GM23338 (cell line): Measurements from ENCODE around the gene ERO1B. TPM values are rescaled to one million over a fixed set of nuclear protein-coding genes. Genes with fewer than 3 reads are reported as not detected.
A peak's percentile ranks its signal among the peaks of the same experiment; 100 is the strongest.

ENCODE experiments used
- ATAC-seq: fragments of 200-7000 bp; cut with Tn5 transposase; 3 replicates; pipeline ENCODE4 v1.9.1; 2020
- DNase-seq: peaks from one replicate; pipeline ENCODE4 v3.0.0-alpha.2; 2015; ENCODE audit warnings: low spot score
- H2AFZ ChIP-seq: fragments of 200-600 bp; sonication (generic); 2 replicates; pipeline ENCODE4 v1.8.0; 2016; ENCODE audit warnings: antibody characterized with exemption, mild to moderate bottlenecking, moderate library complexity
- H3F3A ChIP-seq: fragments of 200-600 bp; sonication (generic); replicated peaks from 2 replicates; pipeline ENCODE4 v1.8.0; 2017; ENCODE audit warnings: antibody characterized with exemption, mixed run types, low read depth
- H3K27ac ChIP-seq: fragments of 200-600 bp; sonication (generic); 2 replicates; pipeline ENCODE4 v1.6.1; 2016; ENCODE audit warnings: low read depth
- H3K27me3 ChIP-seq: fragments of 200-600 bp; sonication (generic); 2 replicates; pipeline ENCODE4 v1.8.0; 2016; ENCODE audit warnings: mild to moderate bottlenecking, mixed run types, moderate library complexity; ENCODE audit not compliant: insufficient read depth
- H3K36me3 ChIP-seq: fragments of 200-600 bp; sonication (generic); 2 replicates; pipeline ENCODE4 v1.8.0; 2016; ENCODE audit warnings: mild to moderate bottlenecking; ENCODE audit not compliant: insufficient read depth
- H3K4me1 ChIP-seq: fragments of 200-600 bp; sonication (generic); 2 replicates; pipeline ENCODE4 v1.8.0; 2016; ENCODE audit warnings: mild to moderate bottlenecking, moderate library complexity; ENCODE audit not compliant: insufficient read depth
- H3K4me2 ChIP-seq: fragments of 200-600 bp; sonication (generic); 2 replicates; pipeline ENCODE4 v1.7.1; 2017; ENCODE audit warnings: mixed run types
- H3K4me3 ChIP-seq: fragments of 200-600 bp; sonication (generic); 2 replicates; pipeline ENCODE4 v1.6.1; 2016; ENCODE audit warnings: mixed run types
- H3K79me2 ChIP-seq: fragments of 200-600 bp; sonication (generic); replicated peaks from 2 replicates; pipeline ENCODE4 v1.8.0; 2017; ENCODE audit warnings: mild to moderate bottlenecking; ENCODE audit not compliant: insufficient read depth
- H3K9me2 ChIP-seq: fragments of 200-600 bp; sonication (generic); 2 replicates; pipeline ENCODE4 v1.8.0; 2017; ENCODE audit not compliant: insufficient read depth
- H4K20me1 ChIP-seq: fragments of 200-600 bp; sonication (generic); replicated peaks from 2 replicates; pipeline ENCODE4 v1.8.0; 2017; ENCODE audit warnings: mild to moderate bottlenecking; ENCODE audit not compliant: insufficient read depth
- H3K27ac Mint-ChIP-seq: 2 replicates; pipeline ENCODE4 v1.8.0; 2020; ENCODE audit warnings: inconsistent platforms, mild to moderate bottlenecking, moderate library complexity, mixed read lengths
- H3K27me3 Mint-ChIP-seq: 3 replicates; pipeline ENCODE4 v1.8.0; 2022; ENCODE audit warnings: low read depth, mild to moderate bottlenecking, moderate library complexity, mixed read lengths, inconsistent platforms; ENCODE audit not compliant: insufficient read depth, poor library complexity
- H3K36me3 Mint-ChIP-seq: 3 replicates; pipeline ENCODE4 v1.8.0; 2021; ENCODE audit warnings: low read depth, mild to moderate bottlenecking, inconsistent platforms, moderate library complexity, mixed read lengths
- H3K4me1 Mint-ChIP-seq: 3 replicates; pipeline ENCODE4 v1.8.0; 2020; ENCODE audit warnings: mild to moderate bottlenecking, inconsistent platforms, mixed read lengths
- H3K4me3 Mint-ChIP-seq: 3 replicates; pipeline ENCODE4 v1.8.0; 2021; ENCODE audit warnings: moderate library complexity, mild to moderate bottlenecking, inconsistent platforms, mixed read lengths
- H3K9me3 Mint-ChIP-seq: 3 replicates; pipeline ENCODE4 v1.8.0; 2020; ENCODE audit warnings: moderate library complexity, mild to moderate bottlenecking, inconsistent platforms, mixed read lengths
- CREB1 ChIP-seq: fragments of 250-450 bp; sonication (Bioruptor Pico); IDR thresholded peaks from 2 replicates; pipeline ENCODE4 v1.5.0; 2020; ENCODE audit warnings: low read depth, mild to moderate bottlenecking, moderate library complexity
- EZH2phosphoT487 ChIP-seq: fragments of 200-600 bp; sonication (generic); IDR thresholded peaks from one replicate; pipeline ENCODE4 v1.8.1; 2018; ENCODE audit warnings: antibody characterized with exemption; ENCODE audit not compliant: unreplicated experiment
- JUNB ChIP-seq: IDR thresholded peaks from one replicate; pipeline ENCODE4 v1.6.1; 2016; ENCODE audit warnings: antibody characterized with exemption; ENCODE audit not compliant: unreplicated experiment
- STAT1 ChIP-seq: IDR thresholded peaks from one replicate; pipeline ENCODE4 v1.6.1; 2016; ENCODE audit warnings: antibody characterized with exemption; ENCODE audit not compliant: unreplicated experiment
- ZNF114 ChIP-seq: fragments of 250-450 bp; sonication (Bioruptor Pico); IDR thresholded peaks from 2 replicates; pipeline ENCODE4 v1.5.0; 2020; ENCODE audit warnings: mild to moderate bottlenecking, moderate library complexity
- ZNF331 ChIP-seq: fragments of 250-450 bp; sonication (Bioruptor Pico); IDR thresholded peaks from 2 replicates; pipeline ENCODE4 v1.5.0; 2020; ENCODE audit warnings: low read depth, mild to moderate bottlenecking, moderate library complexity
- polyA plus RNA-seq: library from polyadenylated mRNA; unstranded; fragments of >200 nt; fragmentation: Nextera tagmentation; extraction: Ambion mirVana; gene quantifications from 2 replicates; pipeline ENCODE4 v1.2.1, GENCODE V29; 2016
- total RNA-seq: library from RNA; depleted of rRNA; stranded (reverse); fragments of >200 nt; shearing (Covaris generic); gene quantifications from 2 replicates; pipeline ENCODE4 v1.2.3, GENCODE V29; 2014
- TF ChIP-seq, protein P1 (sequence below): fragments of 250-450 bp; sonication (Bioruptor Pico); IDR thresholded peaks from 2 replicates; pipeline ENCODE4 v1.5.0; 2020; ENCODE audit warnings: mild to moderate bottlenecking, moderate library complexity
- TF ChIP-seq, protein P2 (sequence below), 2 experiments: fragments of 200-600 bp in 1 of 2; sonication (generic) in 1 of 2; conservative IDR thresholded peaks; 2 replicates each; pipeline versions ENCODE4 v1.5.1 to v1.6.1; 2016 to 2017; ENCODE audit warnings: antibody characterized with exemption in 2 of 2, low read depth in 2 of 2, mild to moderate bottlenecking in 2 of 2, moderate library complexity in 1 of 2
- TF ChIP-seq, protein P3 (sequence below): IDR thresholded peaks from 2 replicates; pipeline ENCODE4 v1.6.1; 2016; ENCODE audit warnings: antibody characterized with exemption

Gene ERO1B
- total and polyA plus RNA-seq, 2 experiments from 2014 or later: 2.4 to 3.6 TPM

DNA sequence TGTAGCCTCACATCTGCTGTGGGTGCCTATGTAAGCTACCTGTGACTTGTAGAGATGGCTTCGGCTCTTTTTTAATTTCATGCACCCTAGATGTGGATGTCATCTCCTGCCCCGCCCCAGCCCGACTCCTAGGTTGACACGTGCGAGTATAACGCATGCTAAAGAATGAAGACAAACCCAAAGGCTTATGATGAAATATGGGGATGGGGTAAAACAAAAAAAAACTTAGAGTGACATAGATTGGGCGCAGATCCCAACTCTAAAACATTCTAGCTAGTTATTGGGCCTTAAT, 613 bp upstream of the ERO1B start:
- H3K4me2 ChIP-seq: peak overlapping the region; percentile 80
- Mint-ChIP-seq H3K27ac (no peak overlapping the region), H3K4me3 (peak overlapping the region; percentile 86), H3K9me3 (no peaks in the 10 kb centered on the region), H3K36me3 (no peaks in the 10 kb centered on the region), H3K27me3 (peaks cover 14% of the 10 kb centered on the region), H3K4me1 (peaks cover 19% of the 10 kb centered on the region)
- peaks cover 8% of the 10 kb centered on the region; the same call in 1 of the 2 replicates for H3K4me1 ChIP-seq
- no peaks in the 10 kb centered on the region for H3K36me3 ChIP-seq
- peak overlapping the region; percentile 63 for H3K4me3 ChIP-seq
- TF ChIP-seq, protein P1, sequence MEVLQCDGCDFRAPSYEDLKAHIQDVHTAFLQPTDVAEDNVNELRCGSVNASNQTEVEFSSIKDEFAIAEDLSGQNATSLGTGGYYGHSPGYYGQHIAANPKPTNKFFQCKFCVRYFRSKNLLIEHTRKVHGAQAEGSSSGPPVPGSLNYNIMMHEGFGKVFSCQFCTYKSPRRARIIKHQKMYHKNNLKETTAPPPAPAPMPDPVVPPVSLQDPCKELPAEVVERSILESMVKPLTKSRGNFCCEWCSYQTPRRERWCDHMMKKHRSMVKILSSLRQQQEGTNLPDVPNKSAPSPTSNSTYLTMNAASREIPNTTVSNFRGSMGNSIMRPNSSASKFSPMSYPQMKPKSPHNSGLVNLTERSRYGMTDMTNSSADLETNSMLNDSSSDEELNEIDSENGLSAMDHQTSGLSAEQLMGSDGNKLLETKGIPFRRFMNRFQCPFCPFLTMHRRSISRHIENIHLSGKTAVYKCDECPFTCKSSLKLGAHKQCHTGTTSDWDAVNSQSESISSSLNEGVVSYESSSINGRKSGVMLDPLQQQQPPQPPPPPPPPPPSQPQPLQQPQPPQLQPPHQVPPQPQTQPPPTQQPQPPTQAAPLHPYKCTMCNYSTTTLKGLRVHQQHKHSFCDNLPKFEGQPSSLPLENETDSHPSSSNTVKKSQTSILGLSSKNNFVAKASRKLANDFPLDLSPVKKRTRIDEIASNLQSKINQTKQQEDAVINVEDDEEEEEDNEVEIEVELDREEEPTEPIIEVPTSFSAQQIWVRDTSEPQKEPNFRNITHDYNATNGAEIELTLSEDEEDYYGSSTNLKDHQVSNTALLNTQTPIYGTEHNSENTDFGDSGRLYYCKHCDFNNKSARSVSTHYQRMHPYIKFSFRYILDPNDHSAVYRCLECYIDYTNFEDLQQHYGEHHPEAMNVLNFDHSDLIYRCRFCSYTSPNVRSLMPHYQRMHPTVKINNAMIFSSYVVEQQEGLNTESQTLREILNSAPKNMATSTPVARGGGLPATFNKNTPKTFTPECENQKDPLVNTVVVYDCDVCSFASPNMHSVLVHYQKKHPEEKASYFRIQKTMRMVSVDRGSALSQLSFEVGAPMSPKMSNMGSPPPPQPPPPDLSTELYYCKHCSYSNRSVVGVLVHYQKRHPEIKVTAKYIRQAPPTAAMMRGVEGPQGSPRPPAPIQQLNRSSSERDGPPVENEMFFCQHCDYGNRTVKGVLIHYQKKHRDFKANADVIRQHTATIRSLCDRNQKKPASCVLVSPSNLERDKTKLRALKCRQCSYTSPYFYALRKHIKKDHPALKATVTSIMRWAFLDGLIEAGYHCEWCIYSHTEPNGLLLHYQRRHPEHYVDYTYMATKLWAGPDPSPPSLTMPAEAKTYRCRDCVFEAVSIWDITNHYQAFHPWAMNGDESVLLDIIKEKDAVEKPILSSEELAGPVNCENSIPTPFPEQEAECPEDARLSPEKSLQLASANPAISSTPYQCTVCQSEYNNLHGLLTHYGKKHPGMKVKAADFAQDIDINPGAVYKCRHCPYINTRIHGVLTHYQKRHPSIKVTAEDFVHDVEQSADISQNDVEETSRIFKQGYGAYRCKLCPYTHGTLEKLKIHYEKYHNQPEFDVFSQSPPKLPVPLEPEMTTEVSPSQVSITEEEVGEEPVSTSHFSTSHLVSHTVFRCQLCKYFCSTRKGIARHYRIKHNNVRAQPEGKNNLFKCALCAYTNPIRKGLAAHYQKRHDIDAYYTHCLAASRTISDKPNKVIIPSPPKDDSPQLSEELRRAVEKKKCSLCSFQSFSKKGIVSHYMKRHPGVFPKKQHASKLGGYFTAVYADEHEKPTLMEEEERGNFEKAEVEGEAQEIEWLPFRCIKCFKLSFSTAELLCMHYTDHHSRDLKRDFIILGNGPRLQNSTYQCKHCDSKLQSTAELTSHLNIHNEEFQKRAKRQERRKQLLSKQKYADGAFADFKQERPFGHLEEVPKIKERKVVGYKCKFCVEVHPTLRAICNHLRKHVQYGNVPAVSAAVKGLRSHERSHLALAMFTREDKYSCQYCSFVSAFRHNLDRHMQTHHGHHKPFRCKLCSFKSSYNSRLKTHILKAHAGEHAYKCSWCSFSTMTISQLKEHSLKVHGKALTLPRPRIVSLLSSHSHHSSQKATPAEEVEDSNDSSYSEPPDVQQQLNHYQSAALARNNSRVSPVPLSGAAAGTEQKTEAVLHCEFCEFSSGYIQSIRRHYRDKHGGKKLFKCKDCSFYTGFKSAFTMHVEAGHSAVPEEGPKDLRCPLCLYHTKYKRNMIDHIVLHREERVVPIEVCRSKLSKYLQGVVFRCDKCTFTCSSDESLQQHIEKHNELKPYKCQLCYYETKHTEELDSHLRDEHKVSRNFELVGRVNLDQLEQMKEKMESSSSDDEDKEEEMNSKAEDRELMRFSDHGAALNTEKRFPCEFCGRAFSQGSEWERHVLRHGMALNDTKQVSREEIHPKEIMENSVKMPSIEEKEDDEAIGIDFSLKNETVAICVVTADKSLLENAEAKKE (CRISPR knock-in tag): no peak
- TF ChIP-seq, protein P2, sequence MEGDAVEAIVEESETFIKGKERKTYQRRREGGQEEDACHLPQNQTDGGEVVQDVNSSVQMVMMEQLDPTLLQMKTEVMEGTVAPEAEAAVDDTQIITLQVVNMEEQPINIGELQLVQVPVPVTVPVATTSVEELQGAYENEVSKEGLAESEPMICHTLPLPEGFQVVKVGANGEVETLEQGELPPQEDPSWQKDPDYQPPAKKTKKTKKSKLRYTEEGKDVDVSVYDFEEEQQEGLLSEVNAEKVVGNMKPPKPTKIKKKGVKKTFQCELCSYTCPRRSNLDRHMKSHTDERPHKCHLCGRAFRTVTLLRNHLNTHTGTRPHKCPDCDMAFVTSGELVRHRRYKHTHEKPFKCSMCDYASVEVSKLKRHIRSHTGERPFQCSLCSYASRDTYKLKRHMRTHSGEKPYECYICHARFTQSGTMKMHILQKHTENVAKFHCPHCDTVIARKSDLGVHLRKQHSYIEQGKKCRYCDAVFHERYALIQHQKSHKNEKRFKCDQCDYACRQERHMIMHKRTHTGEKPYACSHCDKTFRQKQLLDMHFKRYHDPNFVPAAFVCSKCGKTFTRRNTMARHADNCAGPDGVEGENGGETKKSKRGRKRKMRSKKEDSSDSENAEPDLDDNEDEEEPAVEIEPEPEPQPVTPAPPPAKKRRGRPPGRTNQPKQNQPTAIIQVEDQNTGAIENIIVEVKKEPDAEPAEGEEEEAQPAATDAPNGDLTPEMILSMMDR (conservative IDR thresholded peaks at IDR 0.05; ENCODE audit: low read depth in 2 of 2): no peak
- TF ChIP-seq JUNB: no peak
- TF ChIP-seq EZH2phosphoT487: no peak
- TF ChIP-seq CREB1 (CRISPR knock-in tag): no peak
- no peak for TF ChIP-seq STAT1
- TF ChIP-seq ZNF331 (CRISPR knock-in tag): no peak
- no peak for TF ChIP-seq ZNF114 (CRISPR knock-in tag)
- TF ChIP-seq, protein P3, sequence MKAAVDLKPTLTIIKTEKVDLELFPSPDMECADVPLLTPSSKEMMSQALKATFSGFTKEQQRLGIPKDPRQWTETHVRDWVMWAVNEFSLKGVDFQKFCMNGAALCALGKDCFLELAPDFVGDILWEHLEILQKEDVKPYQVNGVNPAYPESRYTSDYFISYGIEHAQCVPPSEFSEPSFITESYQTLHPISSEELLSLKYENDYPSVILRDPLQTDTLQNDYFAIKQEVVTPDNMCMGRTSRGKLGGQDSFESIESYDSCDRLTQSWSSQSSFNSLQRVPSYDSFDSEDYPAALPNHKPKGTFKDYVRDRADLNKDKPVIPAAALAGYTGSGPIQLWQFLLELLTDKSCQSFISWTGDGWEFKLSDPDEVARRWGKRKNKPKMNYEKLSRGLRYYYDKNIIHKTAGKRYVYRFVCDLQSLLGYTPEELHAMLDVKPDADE: no peak
- H3K27ac ChIP-seq: no peak overlapping the region
- H3F3A ChIP-seq: no peaks in the 10 kb centered on the region
- H3K27me3 ChIP-seq: peaks cover 23% of the 10 kb centered on the region
- H3K9me2 ChIP-seq: no peaks in the 10 kb centered on the region
- H2AFZ ChIP-seq: peak overlapping the region; percentile 84
- DNase-seq: no peak
- no peak for ATAC-seq
- no peaks in the 10 kb centered on the region for H3K79me2 ChIP-seq
- H4K20me1 ChIP-seq: no peaks in the 10 kb centered on the region
